NT2/D1 (cell line): Measurements from ENCODE around the gene TMEM170B.

Experiments
- SUZ12 ChIP-seq: IDR thresholded peaks from 2 replicates; pipeline ENCODE4 v1.6.1; 2011; ENCODE audit not compliant: insufficient read length, insufficient read depth; ENCODE audit errors: extremely low read depth
- YY1 ChIP-seq: IDR thresholded peaks from 2 replicates; pipeline ENCODE4 v1.6.1; 2011; ENCODE audit not compliant: insufficient read length, insufficient read depth
- ZNF274 ChIP-seq: IDR thresholded peaks from 2 replicates; pipeline ENCODE4 v1.6.1; 2011; ENCODE audit warnings: mild to moderate bottlenecking, low read depth, low read length

DNA sequence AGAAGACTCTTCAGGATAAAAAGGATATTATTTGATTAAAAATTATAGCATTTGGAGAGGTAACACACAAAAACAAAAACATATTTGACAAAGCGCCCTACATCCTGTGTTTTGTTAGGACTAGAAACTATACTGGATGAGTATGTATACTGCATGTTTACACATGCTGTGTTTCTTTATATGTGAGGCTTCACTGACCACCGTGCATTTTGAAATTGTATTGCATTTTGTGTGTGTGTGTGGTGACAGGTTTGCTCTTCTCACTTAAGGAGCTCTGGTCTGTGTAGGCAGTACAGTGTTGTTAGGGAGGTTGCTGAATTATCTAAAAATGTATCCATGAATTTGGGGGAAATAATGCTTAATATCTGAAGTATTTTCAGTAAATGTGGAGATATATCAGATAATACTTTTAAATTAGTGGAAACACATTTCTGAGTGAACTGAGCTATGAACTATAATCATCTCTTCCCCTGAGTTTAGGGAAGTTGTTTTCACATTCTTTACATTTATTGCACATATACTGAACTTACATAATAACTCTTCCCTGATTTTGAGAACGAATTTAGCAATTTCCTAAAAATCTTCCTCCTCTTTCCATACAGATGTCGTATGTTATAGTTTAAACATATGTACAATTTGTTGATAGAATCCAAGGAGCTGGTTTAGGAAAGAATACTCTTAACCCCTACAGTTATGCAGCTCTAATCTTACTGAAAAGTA lies 43.3 kb downstream of the TMEM170B start:
- TF ChIP-seq ZNF274 (no peak), YY1 (no peak), SUZ12 (no peak)
